ENCODE data around the gene C22orf39.

Gene C22orf39

GRCh38 chr22:19453718-19454117 lies 6.2 kb upstream of the C22orf39 start:
- no peak for DNase-seq
- H3K4me2 ChIP-seq (ENCODE audit: insufficient read depth, low read length) = no peak overlapping the region
- no peak for TF ChIP-seq CTCF (IDR thresholded peaks at IDR 0.05; ENCODE audit: borderline replicate concordance, extremely low read depth, low read length, poor library complexity, severe bottlenecking)
- TF ChIP-seq EZH2 (IDR thresholded peaks at IDR 0.05; ENCODE audit: borderline replicate concordance, low read depth, low read length, severe bottlenecking) = no peak
- H3K36me3 ChIP-seq (ENCODE audit: insufficient read depth, low read length) = peaks cover 95% of the 10 kb centered on the region
- no peak overlapping the region for H2AFZ ChIP-seq (ENCODE audit: low read depth, low read length)
- H3K4me1 ChIP-seq (ENCODE audit: insufficient read depth, low read length) = peaks cover 12% of the 10 kb centered on the region
- no peaks in the 10 kb centered on the region for H3K27me3 ChIP-seq (ENCODE audit: insufficient read depth, low read length, poor library complexity)
- H3K27ac ChIP-seq (ENCODE audit: low read length) = no peak overlapping the region
- H3K9me3 ChIP-seq (ENCODE audit: insufficient read depth, low read length, severe bottlenecking) = no peaks in the 10 kb centered on the region
- peaks cover 14% of the 10 kb centered on the region for H3K79me2 ChIP-seq (ENCODE audit: insufficient read depth, low read length)
- no peak overlapping the region for H3K4me3 ChIP-seq (ENCODE audit: low read depth in 1 of 2, low read length in 2 of 2)
- peaks cover 8% of the 10 kb centered on the region; the same call in 1 of the 2 replicates for H4K20me1 ChIP-seq (ENCODE audit: insufficient read depth, low read length)
- ATAC-seq (ENCODE audit: insufficient read depth, low read depth) = no peak
- H3K9ac ChIP-seq (ENCODE audit: low read depth, low read length) = no peak overlapping the region

GRCh38 chr22:19451570-19451969 lies 4.1 kb upstream of the C22orf39 start:
- no peaks in the 10 kb centered on the region for H3K27me3 ChIP-seq (ENCODE audit: insufficient read depth, low read length, poor library complexity)
- DNase-seq (no peak), ATAC-seq (ENCODE audit: insufficient read depth, low read depth) (no peak)
- peaks cover 84% of the 10 kb centered on the region for H3K36me3 ChIP-seq (ENCODE audit: insufficient read depth, low read length)
- peaks cover 11% of the 10 kb centered on the region; the same call in 1 of the 2 replicates for H4K20me1 ChIP-seq (ENCODE audit: insufficient read depth, low read length)
- no peak overlapping the region for H3K4me3 ChIP-seq (ENCODE audit: low read depth in 1 of 2, low read length in 2 of 2)
- peaks cover 24% of the 10 kb centered on the region for H3K4me1 ChIP-seq (ENCODE audit: insufficient read depth, low read length)
- no peaks in the 10 kb centered on the region for H3K9me3 ChIP-seq (ENCODE audit: insufficient read depth, low read length, severe bottlenecking)
- H3K27ac ChIP-seq (ENCODE audit: low read length) = no peak overlapping the region
- H3K9ac ChIP-seq (ENCODE audit: low read depth, low read length) = no peak overlapping the region
- no peak overlapping the region for H2AFZ ChIP-seq (ENCODE audit: low read depth, low read length)
- H3K4me2 ChIP-seq (ENCODE audit: insufficient read depth, low read length) = no peak overlapping the region
- TF ChIP-seq CTCF (IDR thresholded peaks at IDR 0.05; ENCODE audit: borderline replicate concordance, extremely low read depth, low read length, poor library complexity, severe bottlenecking) = no peak
- TF ChIP-seq EZH2 (IDR thresholded peaks at IDR 0.05; ENCODE audit: borderline replicate concordance, low read depth, low read length, severe bottlenecking) = no peak
- peaks cover 33% of the 10 kb centered on the region for H3K79me2 ChIP-seq (ENCODE audit: insufficient read depth, low read length)

- Histone ChIP-seq H3K36me3 (ENCODE audit: insufficient read depth, low read length) (peaks cover 77% of the 10 kb centered on the region), H3K4me1 (ENCODE audit: insufficient read depth, low read length) (peaks cover 34% of the 10 kb centered on the region), H3K9ac (ENCODE audit: low read depth, low read length) (no peak overlapping the region), H3K79me2 (ENCODE audit: insufficient read depth, low read length) (peaks cover 43% of the 10 kb centered on the region), H3K4me3 (ENCODE audit: low read depth in 1 of 2, low read length in 2 of 2) (no peak overlapping the region), H2AFZ (ENCODE audit: low read depth, low read length) (no peak overlapping the region), H3K27me3 (ENCODE audit: insufficient read depth, low read length, poor library complexity) (no peaks in the 10 kb centered on the region), H4K20me1 (ENCODE audit: insufficient read depth, low read length) (peaks cover 11% of the 10 kb centered on the region; the same call in 1 of the 2 replicates), H3K27ac (ENCODE audit: low read length) (no peak overlapping the region), H3K4me2 (ENCODE audit: insufficient read depth, low read length) (no peak overlapping the region), H3K9me3 (ENCODE audit: insufficient read depth, low read length, severe bottlenecking) (no peaks in the 10 kb centered on the region)
- TF ChIP-seq EZH2 (IDR thresholded peaks at IDR 0.05; ENCODE audit: borderline replicate concordance, low read depth, low read length, severe bottlenecking) = no peak
- no peak for DNase-seq
- ATAC-seq (ENCODE audit: insufficient read depth, low read depth) = no peak
Measured at GRCh38 chr22:19450363-19451175, 3.1 kb upstream of the C22orf39 start.

- Histone ChIP-seq H3K4me1 (ENCODE audit: insufficient read depth, low read length) (peaks cover 45% of the 10 kb centered on the region), H3K27ac (ENCODE audit: low read length) (peak overlapping the region; percentile 90; the same call in 1 of the 2 replicates), H3K27me3 (ENCODE audit: insufficient read depth, low read length, poor library complexity) (no peaks in the 10 kb centered on the region), H3K79me2 (ENCODE audit: insufficient read depth, low read length) (peaks cover 55% of the 10 kb centered on the region), H3K4me3 (ENCODE audit: low read depth in 1 of 2, low read length in 2 of 2) (peak overlapping the region in 1 of 2 experiments; percentile 92; a peak in 2 of 4 replicates), H4K20me1 (ENCODE audit: insufficient read depth, low read length) (peaks cover 16% of the 10 kb centered on the region; the same call in 1 of the 2 replicates), H3K9me3 (ENCODE audit: insufficient read depth, low read length, severe bottlenecking) (no peaks in the 10 kb centered on the region), H3K36me3 (ENCODE audit: insufficient read depth, low read length) (peaks cover 74% of the 10 kb centered on the region), H2AFZ (ENCODE audit: low read depth, low read length) (no peak overlapping the region), H3K9ac (ENCODE audit: low read depth, low read length) (peak overlapping the region; percentile 85; the same call in 1 of the 2 replicates), H3K4me2 (ENCODE audit: insufficient read depth, low read length) (peak overlapping the region; percentile 88)
- TF ChIP-seq EZH2 (IDR thresholded peaks at IDR 0.05; ENCODE audit: borderline replicate concordance, low read depth, low read length, severe bottlenecking) = no peak
- no peak for TF ChIP-seq CTCF (IDR thresholded peaks at IDR 0.05; ENCODE audit: borderline replicate concordance, extremely low read depth, low read length, poor library complexity, severe bottlenecking)
- ATAC-seq (ENCODE audit: insufficient read depth, low read depth) = no peak
- DNase-seq = no peak
Measured at GRCh38 chr22:19449422-19449767, 1.9 kb upstream of the C22orf39 start.
